Naive B cell (primary cell): Measurements from ENCODE around the gene VPS35L. TPM values are rescaled to one million over a fixed set of nuclear protein-coding genes. Genes with fewer than 3 reads are reported as not detected.

ENCODE experiments used
- ATAC-seq, 2 donors: fragments of 150-1000 bp; cut with Tn5 transposase; 2 replicates each; pipeline ENCODE4 v1.10.0; 2021; ENCODE audit warnings: low read depth in 2 of 2, mild to moderate bottlenecking in 2 of 2, moderate library complexity in 2 of 2
- DNase-seq: peaks from one replicate; pipeline ENCODE4 v3.0.0; 2022
- H3K27ac Mint-ChIP-seq, 6 donors: one replicate each; pipeline ENCODE4 v1.8.0; 2020 to 2022; ENCODE audit warnings: mild to moderate bottlenecking in 6 of 6, mixed read lengths in 6 of 6, moderate library complexity in 5 of 6, inconsistent platforms in 2 of 6
- H3K27me3 Mint-ChIP-seq, 3 donors: one replicate each; pipeline ENCODE4 v1.8.0; 2021 to 2022; ENCODE audit warnings: mixed read lengths in 3 of 3, mild to moderate bottlenecking in 1 of 3
- H3K36me3 Mint-ChIP-seq, 2 donors: one replicate each; pipeline ENCODE4 v1.8.0; 2020 to 2022; ENCODE audit warnings: mixed read lengths in 2 of 2, inconsistent platforms in 1 of 2, mild to moderate bottlenecking in 1 of 2
- H3K4me1 Mint-ChIP-seq, 3 donors: one replicate each; pipeline ENCODE4 v1.8.0; 2020 to 2022; ENCODE audit warnings: mixed read lengths in 3 of 3, inconsistent platforms in 1 of 3, mild to moderate bottlenecking in 1 of 3, moderate library complexity in 1 of 3
- H3K4me3 Mint-ChIP-seq, 8 donors: one replicate each; pipeline ENCODE4 v1.8.0; 2020 to 2022; ENCODE audit warnings: mild to moderate bottlenecking in 8 of 8, mixed read lengths in 8 of 8, moderate library complexity in 8 of 8, inconsistent platforms in 2 of 8
- H3K9me3 Mint-ChIP-seq, 7 donors: one replicate each; pipeline ENCODE4 v1.8.0; 2020 to 2022; ENCODE audit warnings: mixed read lengths in 7 of 7, mild to moderate bottlenecking in 5 of 7, inconsistent platforms in 2 of 7, moderate library complexity in 1 of 7
- polyA plus RNA-seq, 6 donors: library from polyadenylated mRNA; unstranded; fragments of 300-500 nt; fragmentation: Illumina TruSeq; gene quantifications; one replicate each; pipeline ENCODE4 v1.2.3, GENCODE V29; 2021; ENCODE audit warnings: low read depth in 6 of 6

The VPS35L gene
- polyA plus RNA-seq, 6 donors from 2014 or later, result 31.1 to 38.6 (median 33.8) TPM

GRCh38 chr16:19583665-19584300, 28.3 kb downstream of the VPS35L start:
- DNase-seq (peak; percentile 5), ATAC-seq (peak in 1 of 2 donors; percentile 41)
- H3K27me3 Mint-ChIP-seq, result no peaks in the 10 kb centered on the region
- peaks cover 36 to 54% of the 10 kb centered on the region in 2 donors for H3K36me3 Mint-ChIP-seq
- peak overlapping the region in 2 of 6 donors; percentile 35 to 59 for H3K27ac Mint-ChIP-seq
- H3K4me1 Mint-ChIP-seq, result peaks cover 6 to 8% (median 7%) of the 10 kb centered on the region in 3 donors
- H3K4me3 Mint-ChIP-seq, result no peak overlapping the region
- H3K9me3 Mint-ChIP-seq, result peaks cover 0 to 11% (median 7%) of the 10 kb centered on the region in 7 donors

- peaks cover 5 to 7% (median 6%) of the 10 kb centered on the region in 3 donors for H3K4me1 Mint-ChIP-seq
- peaks cover 10 to 16% of the 10 kb centered on the region in 2 donors for H3K36me3 Mint-ChIP-seq
- no peaks in the 10 kb centered on the region for H3K9me3 Mint-ChIP-seq
- H3K27me3 Mint-ChIP-seq, result no peaks in the 10 kb centered on the region
- H3K4me3 Mint-ChIP-seq, result no peak overlapping the region
- H3K27ac Mint-ChIP-seq, result no peak overlapping the region
- DNase-seq (no peak), ATAC-seq (no peak)
Observed at GRCh38 chr16:19588661-19589060, 33.2 kb downstream of the VPS35L start.

- DNase-seq, result no peak
- ATAC-seq, result no peak
- Mint-ChIP-seq H3K36me3 (peaks cover 6 to 11% of the 10 kb centered on the region in 2 donors), H3K27ac (no peak overlapping the region), H3K27me3 (no peaks in the 10 kb centered on the region), H3K4me1 (peaks cover under 1 to 4% (median 2%) of the 10 kb centered on the region in 3 donors), H3K4me3 (no peak overlapping the region), H3K9me3 (no peaks in the 10 kb centered on the region)
Observed at GRCh38 chr16:19589106-19589505, 33.6 kb downstream of the VPS35L start.

GRCh38 chr16:19589771-19590302, 34.3 kb downstream of the VPS35L start:
- no peak overlapping the region for H3K27ac Mint-ChIP-seq
- H3K9me3 Mint-ChIP-seq, result no peaks in the 10 kb centered on the region
- ATAC-seq, result no peak
- DNase-seq, result no peak
- no peaks in the 10 kb centered on the region for H3K27me3 Mint-ChIP-seq
- H3K36me3 Mint-ChIP-seq, result peaks cover 9 to 10% of the 10 kb centered on the region in 2 donors
- H3K4me1 Mint-ChIP-seq, result peaks cover 0 to 4% (median 0%) of the 10 kb centered on the region in 3 donors
- no peak overlapping the region for H3K4me3 Mint-ChIP-seq

GRCh38 chr16:19595043-19595767, 39.7 kb downstream of the VPS35L start:
- Mint-ChIP-seq H3K4me1 (no peaks in the 10 kb centered on the region), H3K4me3 (no peak overlapping the region), H3K27ac (peak overlapping the region in 1 of 6 donors; percentile 13), H3K36me3 (peaks cover 8 to 12% of the 10 kb centered on the region in 2 donors), H3K27me3 (no peaks in the 10 kb centered on the region), H3K9me3 (no peaks in the 10 kb centered on the region)
- DNase-seq (no peak), ATAC-seq (no peak)

- ATAC-seq, result no peak
- H3K36me3 Mint-ChIP-seq, result peaks cover 9 to 23% of the 10 kb centered on the region in 2 donors
- H3K27me3 Mint-ChIP-seq, result no peaks in the 10 kb centered on the region
- H3K4me3 Mint-ChIP-seq, result peak overlapping the region in 1 of 8 donors; percentile 41
- DNase-seq, result no peak
- no peaks in the 10 kb centered on the region for H3K9me3 Mint-ChIP-seq
- peak overlapping the region in 3 of 6 donors; percentile 3 to 90 (median 33) for H3K27ac Mint-ChIP-seq
- no peaks in the 10 kb centered on the region for H3K4me1 Mint-ChIP-seq
Observed at GRCh38 chr16:19598805-19599510, 43.5 kb downstream of the VPS35L start.

GRCh38 chr16:19599968-19600716, 44.6 kb downstream of the VPS35L start:
- no peak overlapping the region for H3K4me3 Mint-ChIP-seq
- ATAC-seq, result no peak
- DNase-seq, result no peak
- H3K9me3 Mint-ChIP-seq, result no peaks in the 10 kb centered on the region
- H3K27me3 Mint-ChIP-seq, result no peaks in the 10 kb centered on the region
- H3K4me1 Mint-ChIP-seq, result no peaks in the 10 kb centered on the region
- peaks cover 20 to 25% of the 10 kb centered on the region in 2 donors for H3K36me3 Mint-ChIP-seq
- peak overlapping the region in 2 of 6 donors; percentile 22 to 38 for H3K27ac Mint-ChIP-seq

GRCh38 chr16:19601083-19601976, 45.8 kb downstream of the VPS35L start:
- DNase-seq, result no peak
- Mint-ChIP-seq H3K36me3 (peaks cover 32% of the 10 kb centered on the region in 2 donors), H3K27me3 (no peaks in the 10 kb centered on the region), H3K4me1 (no peaks in the 10 kb centered on the region), H3K4me3 (no peak overlapping the region), H3K9me3 (peaks cover 0 to 8% (median 2%) of the 10 kb centered on the region in 7 donors), H3K27ac (no peak overlapping the region)
- ATAC-seq, result no peak

GRCh38 chr16:19604911-19605310, 49.4 kb downstream of the VPS35L start:
- Mint-ChIP-seq H3K9me3 (peaks cover 0 to 9% (median 2%) of the 10 kb centered on the region in 7 donors), H3K27ac (no peak overlapping the region), H3K4me3 (no peak overlapping the region), H3K36me3 (peaks cover 50 to 52% of the 10 kb centered on the region in 2 donors), H3K4me1 (no peaks in the 10 kb centered on the region), H3K27me3 (no peaks in the 10 kb centered on the region)
- DNase-seq (no peak), ATAC-seq (no peak)

- H3K27ac Mint-ChIP-seq, result no peak overlapping the region
- peaks cover 55 to 58% of the 10 kb centered on the region in 2 donors for H3K36me3 Mint-ChIP-seq
- DNase-seq, result no peak
- no peaks in the 10 kb centered on the region for H3K4me1 Mint-ChIP-seq
- no peaks in the 10 kb centered on the region for H3K27me3 Mint-ChIP-seq
- H3K9me3 Mint-ChIP-seq, result peaks cover 0 to 9% (median 2%) of the 10 kb centered on the region in 7 donors
- H3K4me3 Mint-ChIP-seq, result no peak overlapping the region
- no peak for ATAC-seq
Observed at GRCh38 chr16:19605701-19606100, 50.2 kb downstream of the VPS35L start.

GRCh38 chr16:19607616-19608280, 52.2 kb downstream of the VPS35L start:
- Mint-ChIP-seq H3K27me3 (no peaks in the 10 kb centered on the region), H3K4me1 (no peaks in the 10 kb centered on the region), H3K36me3 (peaks cover 56 to 59% of the 10 kb centered on the region in 2 donors), H3K27ac (no peak overlapping the region), H3K9me3 (peaks cover 0 to 9% (median 2%) of the 10 kb centered on the region in 7 donors), H3K4me3 (no peak overlapping the region)
- DNase-seq, result no peak
- ATAC-seq, result no peak

GRCh38 chr16:19609359-19609758, 53.9 kb downstream of the VPS35L start:
- Mint-ChIP-seq H3K36me3 (peaks cover 50 to 59% of the 10 kb centered on the region in 2 donors), H3K27ac (peak overlapping the region in 1 of 6 donors; percentile 63), H3K27me3 (no peaks in the 10 kb centered on the region), H3K9me3 (peaks cover 0 to 9% (median 2%) of the 10 kb centered on the region in 7 donors), H3K4me1 (no peaks in the 10 kb centered on the region), H3K4me3 (no peak overlapping the region)
- DNase-seq (no peak), ATAC-seq (no peak)
